K562 (cell line): ENCODE measurements around the gene ASIC5. TPM values are rescaled to one million over a fixed set of nuclear protein-coding genes. Genes with fewer than 3 reads are reported as not detected.

Experiments used
- ATAC-seq: fragments of 200-7000 bp; cut with Tn5 transposase; 3 replicates; pipeline ENCODE4 v1.9.1; 2020; ENCODE audit warnings: moderate library complexity
- BruUV-seq: library from RNA; stranded (reverse); fragments of 400-500 nt; replicated peaks from 2 replicates; lab custom pipeline; 2021; lab: Mats Ljungman, UMichigan
- CTCF ChIA-PET: fragments of 300-600 bp; formaldehyde crosslinking; extraction: SDS; loops from one replicate; lab custom pipeline; 2021; ENCODE audit warnings: low intra/inter-chr PET ratio; lab: Yijun Ruan, JAX
- POLR2A ChIA-PET: fragments of 300-600, 350-650 bp; sonication (Branson Sonifier 250); formaldehyde crosslinking; extraction: SDS; loops from one replicate; lab custom pipeline; 2021; ENCODE audit warnings: antibody characterized with exemption, inconsistent platforms; lab: Yijun Ruan, JAX
- DNase-seq, 4 experiments: peaks; one replicate each; pipeline versions ENCODE4 v3.0.0 to v3.0.0-alpha.2; 2011 to 2018; ENCODE audit warnings: low spot score in 3 of 4, mixed read lengths in 3 of 4; ENCODE audit errors: extremely low read depth in 1 of 4
- FAIRE-seq: peaks from 2 replicates; lab custom pipeline; 2011; peaks lifted over from hg19 to GRCh38; lab: Jason Lieb, UNC
- H2AFZ ChIP-seq: 2 replicates; pipeline ENCODE4 v1.6.0; 2011; ENCODE audit warnings: low read depth, low read length, control low read depth, inconsistent platforms
- H3K27ac ChIP-seq: fragments of 200-600 bp; 3 replicates; pipeline ENCODE4 v1.8.0; 2011; ENCODE audit warnings: low read depth, mild to moderate bottlenecking, control low read depth, inconsistent platforms, low read length, moderate library complexity, mixed read lengths; ENCODE audit errors: extremely low read depth
- H3K27me3 ChIP-seq, 2 experiments: fragments of 300-600 bp in 1 of 2; 2 replicates in 1 of 2; 3 replicates in 1 of 2; pipeline versions ENCODE4 v1.6.0 to v1.8.0; 2011; ENCODE audit warnings: inconsistent platforms in 2 of 2, low read length in 2 of 2, mild to moderate bottlenecking in 1 of 2, mixed read lengths in 1 of 2, moderate library complexity in 1 of 2; ENCODE audit not compliant: control insufficient read depth in 2 of 2, insufficient read depth in 2 of 2
- H3K36me3 ChIP-seq: fragments of 300-600 bp; 3 replicates; pipeline ENCODE4 v1.8.0; 2011; ENCODE audit warnings: mild to moderate bottlenecking, low read length, inconsistent platforms; ENCODE audit not compliant: control insufficient read depth, insufficient read depth
- H3K4me1 ChIP-seq, 2 experiments: fragments of 200-600 bp in 1 of 2; replicated peaks in 1 of 2; 2 replicates in 1 of 2; 3 replicates in 1 of 2; pipeline versions ENCODE4 v1.5.1 to v1.8.0; 2011; ENCODE audit warnings: inconsistent platforms in 2 of 2, low read length in 2 of 2, mild to moderate bottlenecking in 1 of 2, mixed read lengths in 1 of 2, moderate library complexity in 1 of 2; ENCODE audit not compliant: control insufficient read depth in 2 of 2, insufficient read depth in 2 of 2
- H3K4me2 ChIP-seq: 2 replicates; pipeline ENCODE4 v1.6.1; 2011; ENCODE audit warnings: low read length, control low read depth, inconsistent platforms, mixed read lengths; ENCODE audit not compliant: insufficient read depth
- H3K4me3 ChIP-seq: fragments of 200-600 bp; sonication (generic), shearing (Covaris generic); 2 replicates; pipeline ENCODE4 v1.5.1; 2016; ENCODE audit warnings: control low read depth, inconsistent platforms
- H3K79me2 ChIP-seq: fragments of 200-600 bp; 3 replicates; pipeline ENCODE4 v1.8.0; 2011; ENCODE audit warnings: low read length, inconsistent platforms; ENCODE audit not compliant: control insufficient read depth, insufficient read depth
- H3K9ac ChIP-seq, 2 experiments: 2 replicates each; pipeline versions ENCODE4 v1.6.0 to v1.6.1; 2011; ENCODE audit warnings: low read depth in 2 of 2, low read length in 2 of 2, control low read depth in 1 of 2, inconsistent platforms in 1 of 2, mild to moderate bottlenecking in 1 of 2, mixed read lengths in 1 of 2; ENCODE audit not compliant: insufficient read depth in 1 of 2
- H3K9me1 ChIP-seq: one replicate; pipeline ENCODE4 v1.6.0; 2011; ENCODE audit warnings: inconsistent platforms, mild to moderate bottlenecking, low read length, moderate library complexity; ENCODE audit not compliant: control insufficient read depth, insufficient read depth
- H3K9me3 ChIP-seq: replicated peaks from 2 replicates; pipeline ENCODE4 v1.5.1; 2011; ENCODE audit warnings: low read depth, low read length, inconsistent platforms; ENCODE audit not compliant: control insufficient read depth, insufficient read depth
- H4K20me1 ChIP-seq: replicated peaks from 2 replicates; pipeline ENCODE4 v1.6.1; 2011; ENCODE audit warnings: low read length, inconsistent platforms, mixed read lengths; ENCODE audit not compliant: control insufficient read depth, insufficient read depth
- HNRNPL ChIP-seq: fragments of 200-400 bp; formaldehyde crosslinking; IDR thresholded peaks from 2 replicates; pipeline ENCODE4 v1.6.1; 2017; ENCODE audit warnings: low read depth, mild to moderate bottlenecking, low read length
- SAFB2 ChIP-seq: fragments of 200-400 bp; formaldehyde crosslinking; IDR thresholded peaks from 2 replicates; pipeline ENCODE4 v1.6.1; 2018; ENCODE audit warnings: borderline replicate concordance, low read length, low read depth, moderate library complexity; ENCODE audit not compliant: severe bottlenecking
- SMAD1 ChIP-seq: fragments of 150-350 bp; IDR thresholded peaks from 2 replicates; pipeline ENCODE4 v1.6.1; 2014; ENCODE audit warnings: low read length, low read depth; ENCODE audit not compliant: partially characterized antibody
- ZBTB9 ChIP-seq: fragments of 450-650 bp; formaldehyde crosslinking; IDR thresholded peaks from 2 replicates; pipeline ENCODE4 v1.4.0; 2020; ENCODE audit warnings: mild to moderate bottlenecking, moderate library complexity
- whole genome bisulfite sequencing: fragments of 100-300 bp; shearing (Covaris generic); methylation state at CpG from one replicate; pipeline ENCODE4 v1.1.6; 2016; ENCODE audit warnings: low coverage, mixed read lengths; ENCODE audit not compliant: insufficient coverage; ENCODE audit errors: missing lambda C conversion rate; 5-methylcytosine and 5-hydroxymethylcytosine counted together
- in situ Hi-C: fragments of 300-500 bp; cut with MboI; formaldehyde crosslinking; loops from 4 replicates; pipeline ENCODE4 v1.15.0; 2018; ENCODE audit warnings: inconsistent platforms, mixed read lengths
- intact Hi-C: fragments of 100-400 bp; cut with micrococcal nuclease; formaldehyde crosslinking; loops from 2 replicates; pipeline ENCODE4 v1.14.2; 2022
- polyA plus RNA-seq, 8 experiments: library from polyadenylated mRNA; depleted of rRNA in 4 of 8; stranded (reverse) in 5 of 8; unstranded in 3 of 8; fragments of >200 nt; fragmentation: Nextera tagmentation in 2 of 8; fragmentation: Illumina TruSeq in 1 of 8; extraction: Ambion mirVana in 2 of 8; extraction: Trizol in 1 of 8; gene quantifications; 2 replicates each; pipeline versions ENCODE4 v1.2.1 to v1.2.3, GENCODE V29; 2011 to 2014; ENCODE audit warnings: inconsistent platforms in 1 of 8, missing spikeins in 1 of 8
- total RNA-seq, 7 experiments: library from RNA; depleted of rRNA in 6 of 7; stranded (reverse); fragments of >200 nt in 6 of 7; fragmentation: Illumina TruSeq in 2 of 7; extraction: Trizol in 2 of 7; gene quantifications; 2 replicates each; pipeline versions ENCODE4 v1.2.1 to v1.2.3, GENCODE V29; 2011 to 2021; ENCODE audit warnings: low replicate concordance in 1 of 7

The ASIC5 gene
- total and polyA plus RNA-seq, 9 of the 15 experiments (the other 6 are each of a cell fraction or from before 2014, with no cell fraction given): not detected

GRCh38 chr4:155891058-155891457 is 25.0 kb upstream of the ASIC5 start (continued):
- TF ChIP-seq SAFB2: no peak
- TF ChIP-seq SMAD1: no peak
- no peak for TF ChIP-seq ZBTB9

- no peak overlapping the region for H3K9ac ChIP-seq
- H2AFZ ChIP-seq: no peak overlapping the region
- H3K27ac ChIP-seq: no peak overlapping the region
- no peak for TF ChIP-seq HNRNPL
- H3K27me3 ChIP-seq: no peaks in the 10 kb centered on the region
- DNase-seq (no peak), FAIRE-seq (no peak), ATAC-seq (no peak)
- H3K79me2 ChIP-seq: no peaks in the 10 kb centered on the region
- in situ Hi-C loops (no loop called here), intact Hi-C loops (no loop called here)
- WGBS: 4% methylated on average over 2 of the region's 2 CpGs
- no peak overlapping the region for H3K4me3 ChIP-seq
- H3K36me3 ChIP-seq: no peaks in the 10 kb centered on the region
- ChIA-PET CTCF (no interaction called here), POLR2A (no interaction called here)
- BruUV-seq: no TSS peak
- no peaks in the 10 kb centered on the region for H4K20me1 ChIP-seq
- no peaks in the 10 kb centered on the region for H3K9me3 ChIP-seq
- H3K4me2 ChIP-seq: no peak overlapping the region
- no peaks in the 10 kb centered on the region for H3K9me1 ChIP-seq
- H3K4me1 ChIP-seq: no peaks in the 10 kb centered on the region
Observed at GRCh38 chr4:155889946-155890345, 23.9 kb upstream of the ASIC5 start.
